ENCODE data around the gene KIF6.

Gene KIF6

DNA sequence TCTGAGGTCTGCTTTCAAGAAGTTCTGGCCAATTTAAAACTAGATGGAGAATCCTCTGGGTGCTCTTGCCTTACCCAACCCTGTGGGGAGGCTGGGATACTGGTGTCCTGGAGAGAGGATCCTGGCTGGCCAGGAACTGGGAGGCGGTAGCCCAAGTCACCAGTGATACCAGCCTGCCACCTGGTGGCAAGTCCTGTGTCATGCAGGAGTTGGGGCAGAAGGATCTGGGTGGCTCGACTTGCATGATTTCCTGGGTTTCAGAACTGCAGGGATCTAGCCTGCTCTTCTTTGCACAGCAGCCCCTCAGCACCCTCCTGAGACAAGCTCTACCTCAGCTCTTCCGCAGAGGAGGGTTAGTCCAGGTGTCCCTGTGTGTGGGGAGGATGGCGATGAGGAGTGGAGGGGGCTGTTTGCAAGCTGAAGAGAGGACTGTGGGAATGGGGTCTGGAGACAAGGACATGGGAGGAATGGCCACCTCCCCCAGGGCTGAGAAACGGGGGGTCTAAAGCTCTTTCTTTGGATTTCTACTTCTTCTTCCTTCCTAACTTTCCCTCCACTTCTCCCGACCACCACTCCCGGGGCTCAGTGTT is 415.2 kb downstream of the KIF6 start:
- H2AFZ ChIP-seq: no peak overlapping the region
- no peaks in the 10 kb centered on the region for H3K4me1 ChIP-seq
- TF ChIP-seq CTCF (IDR thresholded peaks at IDR 0.05): peak; percentile 87
- no peaks in the 10 kb centered on the region for H3K36me3 ChIP-seq (ENCODE audit: control insufficient read depth, insufficient read depth, low read length)
- H3K27ac ChIP-seq: no peak overlapping the region
- no peak overlapping the region for H3K4me3 ChIP-seq (ENCODE audit: low read depth, low read length)
- H3K79me2 ChIP-seq: no peaks in the 10 kb centered on the region
- H3K9ac ChIP-seq: no peak overlapping the region
- H3K4me2 ChIP-seq (ENCODE audit: low read length): no peak overlapping the region
- no peaks in the 10 kb centered on the region for H3K9me3 ChIP-seq (ENCODE audit: control insufficient read depth, low read length)
- H3K27me3 ChIP-seq (ENCODE audit: control insufficient read depth, insufficient read depth, low read length): peaks cover 14% of the 10 kb centered on the region

- Histone ChIP-seq H2AFZ (no peak overlapping the region), H3K4me1 (no peaks in the 10 kb centered on the region), H3K27ac (no peak overlapping the region), H3K4me2 (ENCODE audit: low read length) (no peak overlapping the region), H3K9me3 (ENCODE audit: control insufficient read depth, low read length) (no peaks in the 10 kb centered on the region), H3K9ac (no peak overlapping the region), H3K4me3 (ENCODE audit: low read depth, low read length) (no peak overlapping the region), H3K27me3 (ENCODE audit: control insufficient read depth, insufficient read depth, low read length) (no peaks in the 10 kb centered on the region), H3K79me2 (no peaks in the 10 kb centered on the region), H3K36me3 (ENCODE audit: control insufficient read depth, insufficient read depth, low read length) (no peaks in the 10 kb centered on the region)
- TF ChIP-seq CTCF (IDR thresholded peaks at IDR 0.05): no peak
These were observed 417.7 kb downstream of the KIF6 start for GRCh38 chr6:39307462-39307861.

DNA sequence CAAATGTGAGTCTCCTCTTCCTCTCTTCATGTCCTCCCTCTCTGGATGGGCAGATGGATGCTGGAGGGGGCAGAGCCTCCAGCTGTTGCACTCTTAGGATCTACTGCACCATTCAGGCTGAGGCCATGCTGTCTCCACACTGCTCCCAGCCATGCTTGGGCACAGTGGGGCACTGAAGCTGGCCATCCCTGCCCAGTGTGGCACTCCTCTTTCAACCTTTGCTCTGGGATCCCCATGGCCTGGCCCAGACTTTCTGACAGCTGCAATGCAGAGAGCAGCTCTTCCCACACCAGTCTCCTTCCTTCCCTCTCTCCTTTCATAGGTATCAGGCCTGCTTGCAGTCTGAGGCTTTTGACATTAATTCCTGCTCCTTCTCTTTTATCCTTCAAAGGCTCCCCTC is 420.3 kb downstream of the KIF6 start:
- TF ChIP-seq CTCF (IDR thresholded peaks at IDR 0.05): no peak
- H2AFZ ChIP-seq: no peak overlapping the region
- H3K27me3 ChIP-seq (ENCODE audit: control insufficient read depth, insufficient read depth, low read length): no peaks in the 10 kb centered on the region
- no peaks in the 10 kb centered on the region for H3K9me3 ChIP-seq (ENCODE audit: control insufficient read depth, low read length)
- H3K4me3 ChIP-seq (ENCODE audit: low read depth, low read length): no peak overlapping the region
- H3K4me1 ChIP-seq: no peaks in the 10 kb centered on the region
- no peak overlapping the region for H3K9ac ChIP-seq
- H3K79me2 ChIP-seq: no peaks in the 10 kb centered on the region
- H3K4me2 ChIP-seq (ENCODE audit: low read length): no peak overlapping the region
- H3K36me3 ChIP-seq (ENCODE audit: control insufficient read depth, insufficient read depth, low read length): no peaks in the 10 kb centered on the region
- H3K27ac ChIP-seq: no peak overlapping the region

- peak overlapping the region; percentile 67 for H2AFZ ChIP-seq
- no peaks in the 10 kb centered on the region for H3K4me1 ChIP-seq
- H3K4me3 ChIP-seq (ENCODE audit: low read depth, low read length): no peak overlapping the region
- H3K4me2 ChIP-seq (ENCODE audit: low read length): no peak overlapping the region
- H3K27ac ChIP-seq: no peak overlapping the region
- no peaks in the 10 kb centered on the region for H3K36me3 ChIP-seq (ENCODE audit: control insufficient read depth, insufficient read depth, low read length)
- no peak overlapping the region for H3K9ac ChIP-seq
- no peak for TF ChIP-seq CTCF (IDR thresholded peaks at IDR 0.05)
- no peaks in the 10 kb centered on the region for H3K27me3 ChIP-seq (ENCODE audit: control insufficient read depth, insufficient read depth, low read length)
- no peaks in the 10 kb centered on the region for H3K79me2 ChIP-seq
- H3K9me3 ChIP-seq (ENCODE audit: control insufficient read depth, low read length): no peaks in the 10 kb centered on the region
These were observed 421.6 kb downstream of the KIF6 start for GRCh38 chr6:39303425-39304153.
